VCaP (cell line): ENCODE measurements around the gene SLC17A7.
A peak's percentile ranks its signal among the peaks of the same experiment; 100 is the strongest.

Experiments
- H3K27ac ChIP-seq: fragments of 450-650 bp; 2 replicates; pipeline ENCODE4 v1.5.1; 2017
- TF ChIP-seq, protein P1 (sequence below): fragments of 450-650 bp; conservative IDR thresholded peaks from 2 replicates; pipeline ENCODE4 v1.5.1; 2017; ENCODE audit warnings: mild to moderate bottlenecking, moderate library complexity

Gene SLC17A7

DNA sequence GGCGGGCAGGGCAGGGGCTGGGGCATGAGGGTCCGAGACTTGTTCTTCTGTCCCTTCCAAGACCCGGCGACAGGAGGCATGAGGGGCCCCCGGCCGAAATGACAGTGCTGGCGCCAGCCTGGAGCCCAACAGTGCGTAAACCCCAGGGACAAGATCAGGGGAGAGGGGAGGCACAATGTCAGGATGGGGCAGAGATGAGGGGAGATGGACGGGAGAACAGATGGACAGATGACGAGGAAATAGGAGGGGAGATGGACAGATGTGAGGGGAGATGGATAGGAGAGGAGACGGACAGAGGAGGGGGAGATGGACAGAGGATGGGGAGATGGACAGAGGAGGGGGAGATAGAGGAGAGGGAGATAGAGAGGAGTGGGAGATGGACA, 33.2 kb upstream of the SLC17A7 start:
- TF ChIP-seq, protein P1, sequence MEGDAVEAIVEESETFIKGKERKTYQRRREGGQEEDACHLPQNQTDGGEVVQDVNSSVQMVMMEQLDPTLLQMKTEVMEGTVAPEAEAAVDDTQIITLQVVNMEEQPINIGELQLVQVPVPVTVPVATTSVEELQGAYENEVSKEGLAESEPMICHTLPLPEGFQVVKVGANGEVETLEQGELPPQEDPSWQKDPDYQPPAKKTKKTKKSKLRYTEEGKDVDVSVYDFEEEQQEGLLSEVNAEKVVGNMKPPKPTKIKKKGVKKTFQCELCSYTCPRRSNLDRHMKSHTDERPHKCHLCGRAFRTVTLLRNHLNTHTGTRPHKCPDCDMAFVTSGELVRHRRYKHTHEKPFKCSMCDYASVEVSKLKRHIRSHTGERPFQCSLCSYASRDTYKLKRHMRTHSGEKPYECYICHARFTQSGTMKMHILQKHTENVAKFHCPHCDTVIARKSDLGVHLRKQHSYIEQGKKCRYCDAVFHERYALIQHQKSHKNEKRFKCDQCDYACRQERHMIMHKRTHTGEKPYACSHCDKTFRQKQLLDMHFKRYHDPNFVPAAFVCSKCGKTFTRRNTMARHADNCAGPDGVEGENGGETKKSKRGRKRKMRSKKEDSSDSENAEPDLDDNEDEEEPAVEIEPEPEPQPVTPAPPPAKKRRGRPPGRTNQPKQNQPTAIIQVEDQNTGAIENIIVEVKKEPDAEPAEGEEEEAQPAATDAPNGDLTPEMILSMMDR = no peak
- H3K27ac ChIP-seq = peak overlapping the region; percentile 65; the same call in 1 of the 2 replicates

DNA sequence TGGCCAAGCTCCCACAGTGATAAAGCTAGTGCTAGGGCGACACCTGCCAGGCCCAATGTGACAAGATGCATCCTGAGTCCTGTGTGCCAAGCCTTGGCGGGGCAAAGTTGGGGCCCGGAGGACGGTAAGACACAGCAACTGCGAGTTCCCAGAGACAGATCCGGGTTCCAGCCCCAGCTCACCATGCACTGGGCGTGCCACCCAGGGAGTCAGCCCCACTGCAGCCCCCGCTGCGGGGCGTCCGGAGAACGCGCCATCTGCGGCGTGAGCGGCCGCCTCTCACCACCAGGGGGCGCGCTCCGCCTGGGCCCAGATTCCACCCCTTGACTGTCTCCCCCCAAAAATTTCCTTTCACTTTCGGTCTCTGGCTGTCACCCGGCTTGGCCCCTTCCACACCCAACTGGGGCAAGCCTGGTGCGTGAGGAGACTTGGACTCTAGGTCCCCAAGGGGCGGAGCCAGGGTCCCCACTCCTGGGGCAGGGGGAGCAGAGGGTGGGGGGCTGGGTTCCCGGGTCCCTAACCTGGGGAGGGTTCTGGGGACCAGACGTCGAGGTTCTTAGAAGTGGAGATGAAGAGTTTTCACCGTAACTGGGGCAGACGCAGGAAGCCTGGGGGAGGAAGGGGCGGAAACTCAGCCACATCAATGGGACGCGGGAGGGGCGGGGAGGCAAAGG, 32.7 kb upstream of the SLC17A7 start, which contains the start of gene FLT3LG:
Gene FLT3LG, plus strand, starts transcription at position 348 of the 674 bp plus-strand sequence. CDS start 425 bp downstream, outside the sequence.
- TF ChIP-seq, protein P1 = peak; percentile 99
- peak within 1 kb of the TSS; percentile 65; the same call in 1 of the 2 replicates for H3K27ac ChIP-seq

DNA sequence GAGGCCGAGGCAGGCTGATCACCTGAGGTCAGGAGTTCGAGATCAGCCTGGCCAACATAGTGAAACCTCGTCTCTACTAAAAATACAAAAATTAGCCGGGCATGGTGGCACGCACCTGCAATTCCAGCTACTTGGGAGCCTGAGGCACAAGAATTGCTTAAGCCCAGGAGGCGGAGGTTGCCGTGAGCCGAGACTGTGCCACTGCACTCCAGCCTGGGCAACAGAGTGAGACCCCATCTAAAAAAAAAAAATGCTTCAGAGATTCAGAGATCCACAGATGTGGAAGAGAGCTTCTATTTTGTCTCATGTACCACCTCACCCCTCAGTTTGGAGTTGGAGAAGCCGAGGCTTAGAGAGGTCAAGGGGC, 32.2 kb upstream of the SLC17A7 start:
- H3K27ac ChIP-seq = peak overlapping the region; percentile 65; the same call in 1 of the 2 replicates

DNA sequence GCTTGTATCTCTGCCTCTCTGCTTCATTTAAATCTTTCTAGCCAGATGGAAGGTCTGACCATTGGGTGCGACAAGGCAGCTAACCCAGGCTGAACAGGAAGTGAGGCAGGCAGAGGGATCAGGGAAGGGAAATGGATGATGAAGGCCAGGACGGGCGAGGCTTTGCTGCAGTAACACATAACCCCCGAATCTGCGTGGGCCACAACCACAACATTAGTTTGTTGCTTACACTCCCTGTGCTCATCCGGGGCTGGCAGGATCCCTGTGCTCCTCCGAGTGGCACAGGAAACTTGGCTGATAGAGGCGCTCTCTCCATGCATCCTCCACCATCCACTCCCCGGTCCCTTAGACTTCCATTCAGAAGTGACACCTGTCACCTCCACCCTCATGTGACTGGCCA, 31.6 kb upstream of the SLC17A7 start:
- TF ChIP-seq, protein P1 = no peak
- H3K27ac ChIP-seq = no peak overlapping the region

DNA sequence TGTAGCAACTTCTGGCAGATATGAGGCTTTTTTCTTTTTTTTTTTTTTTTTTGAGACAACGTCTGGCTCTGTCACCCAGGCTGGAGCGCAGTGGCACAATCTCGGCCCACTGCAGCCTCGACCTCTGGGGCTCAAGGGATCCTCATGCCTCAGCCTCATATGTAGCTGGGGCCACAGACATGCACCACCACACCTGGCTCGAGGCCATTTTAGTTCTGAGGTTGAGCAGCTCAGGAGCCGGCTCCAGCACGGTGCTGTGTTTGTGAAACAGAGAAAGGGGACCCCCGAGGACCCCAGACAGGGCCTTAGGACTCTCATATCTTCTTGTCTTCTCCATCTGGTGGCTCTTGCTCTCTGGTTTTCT, 29.3 kb upstream of the SLC17A7 start:
- H3K27ac ChIP-seq = no peak overlapping the region
- TF ChIP-seq, protein P1 = no peak

DNA sequence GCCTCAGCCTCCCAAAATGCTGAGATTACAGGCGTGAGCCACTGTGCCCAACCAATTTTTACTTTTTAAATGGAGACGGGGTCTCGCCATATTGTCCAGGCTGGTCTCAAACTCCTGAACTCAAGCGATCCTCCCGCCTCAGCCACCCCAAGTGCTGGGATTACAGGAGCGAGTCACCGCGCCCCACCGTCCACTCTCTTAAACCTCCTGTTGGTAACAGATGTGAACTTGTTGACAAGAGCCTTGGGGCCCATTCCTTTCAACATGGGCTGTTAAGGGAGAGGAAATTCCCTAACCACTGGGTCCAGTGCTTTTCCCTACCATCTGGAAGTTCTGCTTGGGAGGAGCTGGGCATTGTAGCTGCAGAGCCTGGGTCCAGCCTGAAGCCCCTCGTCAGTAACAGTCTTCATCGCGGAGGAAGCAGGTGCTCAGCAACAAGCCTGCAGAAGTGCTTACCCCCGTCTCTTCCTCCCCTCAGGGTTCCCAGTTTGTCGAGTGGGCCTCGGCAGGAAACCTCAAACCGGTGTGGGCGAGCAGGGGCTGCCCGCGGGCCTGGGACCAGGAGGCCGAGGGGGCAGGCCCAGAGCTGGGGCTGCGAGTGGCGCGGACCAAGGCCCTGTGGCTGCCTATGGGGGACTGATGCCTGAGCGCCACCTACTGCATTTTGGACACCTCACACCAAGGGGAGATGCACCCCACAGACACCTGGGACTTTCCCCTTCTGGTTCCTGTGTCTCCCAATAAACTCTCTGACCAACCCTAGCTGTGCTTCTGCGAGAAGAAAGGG, 28.7 kb upstream of the SLC17A7 start:
- TF ChIP-seq, protein P1 = 0 out of 2 replicates have a peak, but pooled peaks have one; percentile 10
- no peak overlapping the region for H3K27ac ChIP-seq

DNA sequence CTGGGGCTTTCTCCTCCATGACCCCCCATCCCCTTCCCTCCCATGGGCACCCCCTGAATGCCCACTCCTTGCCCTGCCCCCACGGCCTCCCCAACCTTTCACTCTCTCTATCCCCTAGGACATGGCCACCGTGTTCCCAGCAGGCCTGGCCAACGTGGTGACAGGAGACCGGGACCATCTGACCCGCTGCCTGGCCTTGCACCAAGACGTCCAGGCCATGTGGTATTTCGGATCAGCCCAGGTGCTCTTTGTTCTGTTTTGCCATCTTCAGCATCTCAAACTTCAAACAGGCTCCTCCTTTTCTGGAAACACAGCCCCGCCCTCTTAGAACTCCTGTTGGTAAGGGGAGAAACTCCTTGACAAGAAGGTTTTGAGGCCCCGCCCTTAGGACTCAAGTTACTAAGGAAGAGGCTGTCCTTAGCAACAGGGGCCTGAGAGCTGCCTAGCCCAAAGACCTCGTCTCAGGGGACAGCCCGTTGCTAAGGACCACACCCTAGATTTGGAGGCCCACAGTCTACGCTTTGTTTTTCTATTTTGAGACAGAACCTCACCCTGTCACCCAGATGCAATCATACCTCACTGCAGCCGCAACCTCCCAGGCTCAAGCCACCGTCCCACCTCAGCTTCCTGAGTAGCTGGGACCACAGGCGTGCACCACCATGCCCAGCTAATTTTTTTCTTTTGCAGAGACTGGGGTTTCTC, 27.6 kb upstream of the SLC17A7 start:
- H3K27ac ChIP-seq = no peak overlapping the region
- TF ChIP-seq, protein P1 = no peak
